ELF-1 (cell line): ENCODE data around the gene DVL3.

Experiments used
- DNase-seq: peaks from one replicate; pipeline ENCODE4 v3.0.0-alpha.2; 2016; ENCODE audit warnings: low read depth, low spot score

The DVL3 gene

GRCh38 chr3:184211297-184211696 is 56.1 kb downstream of the DVL3 start:
- DNase-seq: no peak

- DNase-seq: no peak
Observed at GRCh38 chr3:184211718-184212117, 56.5 kb downstream of the DVL3 start.

GRCh38 chr3:184218814-184219213 is 63.6 kb downstream of the DVL3 start:
- no peak for DNase-seq

GRCh38 chr3:184222521-184222920 is 67.3 kb downstream of the DVL3 start:
- DNase-seq: no peak
